ENCODE data around the gene CENPE. TPM values are rescaled to one million over a fixed set of nuclear protein-coding genes. Genes with fewer than 3 reads are reported as not detected.
"Not testable (repeated sequence)": the region's sequence is repeated elsewhere in the genome, so short reads cannot be mapped to it uniquely, and the experiment has no call there.

CENPE gene
- 1 to 10 TPM in 2 of 4 donors, under 1 TPM in 2; 0.20 to 6.1 (median 1.1) TPM for total RNA-seq

GRCh38 chr4:103198111-103198765 is at the start of gene CENPE:
TSS of gene CENPE (minus strand) at chr4:103198343. CDS start at chr4:103198319, 24 bp downstream.
- Histone ChIP-seq H3K4me1 (peaks cover 0 to 15% (median 0%) of the 10 kb centered on the region in 4 donors), H3K27ac (peak within 1 kb of the TSS; percentile 8 to 84 (median 51)), H3K9me3 (no peaks in the 10 kb centered on the region), H3K36me3 (no peaks in the 10 kb centered on the region), H3K27me3 (no peaks in the 10 kb centered on the region), H3K4me3 (peak within 1 kb of the TSS; percentile 36 to 88 (median 69))
- 1% methylated on average over 29 to 44 of the region's 44 CpGs for WGBS, 2 donors
- DNase-seq (ENCODE audit: low spot score in 2 of 2), result peak; percentile 75 to 84
- TF ChIP-seq POLR2A (IDR thresholded peaks at IDR 0.05), result no peak
- TF ChIP-seq EP300 (IDR thresholded peaks at IDR 0.05), result peak; percentile 57 to 67
- TF ChIP-seq CTCF (IDR thresholded peaks at IDR 0.05), result peak in 2 of 5 experiments; percentile 31 to 36

DNA sequence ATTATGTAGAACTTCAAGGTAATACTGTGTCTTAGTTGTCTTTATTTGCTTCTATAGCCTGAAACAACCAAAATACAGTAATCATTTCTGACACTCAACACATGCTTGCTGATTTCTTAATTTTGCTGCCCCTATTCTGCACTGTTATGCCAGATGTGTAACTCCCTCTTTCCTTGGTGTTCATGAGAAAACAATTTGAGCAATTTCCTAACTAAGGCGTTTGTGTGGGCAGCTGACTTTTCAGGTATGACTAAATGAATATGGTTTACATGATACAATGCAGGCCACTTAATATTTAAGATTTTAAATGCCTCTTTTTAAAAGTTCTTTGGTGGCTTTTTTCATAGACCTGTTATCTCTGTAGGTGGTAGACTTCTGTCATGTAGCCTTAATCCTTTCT is 46.1 kb upstream of the CENPE start:
- no peak for DNase-seq (ENCODE audit: low spot score in 2 of 2)
- 65 to 72% methylated on average over 1 of the region's 1 CpG for WGBS, 2 donors
- Histone ChIP-seq H3K27me3 (no peaks in the 10 kb centered on the region), H3K27ac (no peak overlapping the region), H3K4me3 (no peak overlapping the region), H3K36me3 (no peaks in the 10 kb centered on the region), H3K4me1 (no peaks in the 10 kb centered on the region), H3K9me3 (peaks cover 0 to 15% (median 0%) of the 10 kb centered on the region in 4 donors)
- no peak for TF ChIP-seq CTCF (IDR thresholded peaks at IDR 0.05)

DNA sequence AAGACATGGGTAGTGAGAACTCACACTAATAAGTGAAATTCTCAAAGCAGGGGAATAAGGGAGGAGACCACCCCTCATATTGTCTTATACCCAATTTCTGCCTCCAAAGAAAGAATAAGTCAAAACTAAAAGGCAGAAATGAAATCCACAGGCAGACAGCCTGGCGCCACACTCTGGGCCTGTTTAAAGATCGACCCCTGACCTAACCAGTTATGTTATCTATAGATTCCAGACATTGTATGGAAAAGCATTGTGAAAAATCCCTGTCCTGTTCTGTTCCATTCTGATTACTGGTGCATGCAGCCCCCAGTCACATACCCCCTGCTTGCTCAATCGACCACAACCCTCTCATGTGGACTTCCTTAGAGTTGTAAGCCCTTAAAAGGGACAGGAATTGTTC is 32.8 kb upstream of the CENPE start:
- H3K27ac ChIP-seq; H3K27me3 ChIP-seq; DNase-seq (ENCODE audit: low spot score in 2 of 2); H3K4me1 ChIP-seq; H3K4me3 ChIP-seq; H3K36me3 ChIP-seq; H3K9me3 ChIP-seq: not testable (repeated sequence)
- WGBS, 2 donors, result 71 to 76% methylated on average over 3 of the region's 3 CpGs

- 81 to 84% methylated on average over 4 of the region's 4 CpGs for WGBS, 2 donors
- not testable (repeated sequence) for H3K36me3 ChIP-seq
Observed at GRCh38 chr4:103223556-103223955, 25.4 kb upstream of the CENPE start.

GRCh38 chr4:103207673-103208072 is 9.5 kb upstream of the CENPE start:
- no peak overlapping the region for H3K4me3 ChIP-seq
- H3K36me3 ChIP-seq, result no peaks in the 10 kb centered on the region
- no peaks in the 10 kb centered on the region for H3K9me3 ChIP-seq
- H3K27me3 ChIP-seq, result no peaks in the 10 kb centered on the region
- WGBS, 2 donors, result 63 to 69% methylated on average over 5 of the region's 5 CpGs
- H3K27ac ChIP-seq, result no peak overlapping the region
- no peak for TF ChIP-seq POLR2A (IDR thresholded peaks at IDR 0.05)
- no peak for DNase-seq (ENCODE audit: low spot score in 2 of 2)
- no peaks in the 10 kb centered on the region for H3K4me1 ChIP-seq

More at GRCh38 chr4:103223556-103223955, 25.4 kb upstream of the CENPE start:
- H3K9me3 ChIP-seq; H3K27ac ChIP-seq; H3K4me3 ChIP-seq; H3K27me3 ChIP-seq; H3K4me1 ChIP-seq; DNase-seq (ENCODE audit: low spot score in 2 of 2): not testable (repeated sequence)

DNA sequence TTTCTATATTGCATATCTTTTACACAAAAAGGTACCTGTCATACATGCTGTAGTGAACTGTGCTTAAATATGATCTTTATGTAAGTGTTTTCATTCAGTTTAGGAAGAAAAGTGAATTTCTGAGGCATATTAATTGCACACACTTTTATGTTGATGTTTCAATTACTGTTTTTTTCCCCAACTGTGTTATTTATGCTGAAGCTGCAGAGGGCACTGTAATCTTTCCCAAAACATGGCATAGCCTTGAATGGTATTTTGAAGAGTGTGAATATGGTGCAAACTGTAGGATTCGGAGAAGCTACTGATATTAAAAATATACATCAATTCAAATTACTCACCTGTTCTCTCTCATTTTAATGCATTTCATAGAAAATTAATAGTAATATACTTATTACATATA is 6.0 kb upstream of the CENPE start:
- 29 to 42% methylated on average over 1 of the region's 1 CpG for whole genome bisulfite sequencing, 2 donors
- TF ChIP-seq EP300 (IDR thresholded peaks at IDR 0.05) (no peak), CTCF (IDR thresholded peaks at IDR 0.05) (peak in 3 of 5 experiments; percentile 13 to 32 (median 29)), POLR2A (IDR thresholded peaks at IDR 0.05) (no peak)
- no peaks in the 10 kb centered on the region for H3K9me3 ChIP-seq

More for the DNA sequence above, 6.0 kb upstream of the CENPE start:
- H3K4me3 ChIP-seq, result no peak overlapping the region
- no peak for DNase-seq (ENCODE audit: low spot score in 2 of 2)
- H3K27me3 ChIP-seq, result no peaks in the 10 kb centered on the region
- H3K27ac ChIP-seq, result no peak overlapping the region
- H3K36me3 ChIP-seq, result no peaks in the 10 kb centered on the region
- no peaks in the 10 kb centered on the region for H3K4me1 ChIP-seq

Measured in tibial nerve (tissue), 4 donors.